ENCODE measurements around the gene TSC22D1.
"Not testable (repeated sequence)": the region's sequence is repeated elsewhere in the genome, so short reads cannot be mapped to it uniquely, and the experiment has no call there.

TSC22D1 gene

DNA sequence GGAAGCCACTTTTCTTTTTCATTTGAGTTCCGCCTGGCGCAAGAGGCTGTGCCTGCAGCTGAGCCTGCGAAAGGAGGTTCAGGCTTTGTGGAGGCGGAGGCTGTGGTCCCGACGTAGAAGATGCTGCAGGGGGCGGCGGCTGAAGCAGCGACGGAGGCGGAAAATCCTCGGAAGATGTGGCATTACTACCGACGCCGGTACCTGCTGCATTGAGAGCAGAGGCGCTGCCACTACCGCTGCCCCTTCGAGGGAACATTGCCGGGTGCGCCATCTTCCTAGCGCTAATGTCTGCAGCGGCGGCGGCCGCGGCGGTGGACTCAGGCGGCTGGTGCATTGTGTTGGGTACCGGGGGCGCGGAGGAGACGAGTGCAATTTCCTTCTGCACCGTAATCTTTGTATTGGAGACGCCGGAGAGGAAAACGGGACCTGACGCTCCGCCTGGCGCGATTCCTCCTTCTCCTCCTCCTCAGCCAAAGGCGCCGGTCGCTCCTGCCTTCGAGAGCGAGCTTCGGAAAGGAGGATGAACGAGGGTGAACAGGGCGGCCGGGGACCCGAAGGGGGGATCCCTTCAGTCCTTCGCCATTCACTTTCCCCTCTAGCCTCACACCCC, at the start of gene TSC22D1:
TSC22D1 (minus strand) TSS at position 590 of the 610 bp plus-strand sequence; CDS start at position 334, 256 bp downstream.
- peak in 3 of 4 experiments; percentile 21 to 57 (median 40) for DNase-seq

DNA sequence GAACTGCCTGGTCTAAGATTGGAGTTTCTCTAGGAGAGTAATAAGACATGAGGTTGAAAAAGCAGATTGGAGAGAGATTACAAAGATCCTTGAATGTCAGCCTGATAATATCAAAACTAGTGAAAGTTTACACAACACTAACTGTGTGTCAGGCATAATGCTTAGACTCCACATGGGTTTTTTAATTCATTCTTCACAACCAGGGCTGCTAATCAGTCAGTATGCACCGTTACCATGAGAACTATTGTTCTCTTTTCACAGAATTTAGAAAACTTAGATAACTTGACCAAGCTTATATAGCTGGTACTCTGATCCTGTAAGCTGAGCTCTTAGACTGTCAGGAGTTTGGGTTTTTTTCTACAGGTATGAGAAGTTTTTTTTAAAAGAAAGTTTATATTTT, 46.6 kb upstream of the TSC22D1 start:
- DNase-seq = no peak

DNA sequence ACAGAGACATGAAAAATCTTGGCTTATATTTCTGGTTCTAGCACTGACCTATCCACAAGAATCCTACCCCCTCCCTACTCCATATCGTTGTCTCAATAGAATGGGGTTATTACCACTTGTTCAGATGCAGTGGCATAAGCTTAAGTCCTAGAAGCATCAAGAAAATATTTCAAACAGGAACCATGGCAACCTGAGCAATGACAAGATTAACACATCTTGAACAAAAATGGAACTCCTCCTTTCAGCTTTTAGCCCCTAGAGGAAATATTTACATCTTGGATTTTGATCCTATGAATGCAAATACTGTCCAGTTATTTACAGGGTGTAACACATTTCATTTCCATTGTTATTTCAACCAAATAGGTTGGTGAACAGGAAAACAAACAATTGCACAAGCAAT, 46.1 kb upstream of the TSC22D1 start:
- no peak for DNase-seq

DNA sequence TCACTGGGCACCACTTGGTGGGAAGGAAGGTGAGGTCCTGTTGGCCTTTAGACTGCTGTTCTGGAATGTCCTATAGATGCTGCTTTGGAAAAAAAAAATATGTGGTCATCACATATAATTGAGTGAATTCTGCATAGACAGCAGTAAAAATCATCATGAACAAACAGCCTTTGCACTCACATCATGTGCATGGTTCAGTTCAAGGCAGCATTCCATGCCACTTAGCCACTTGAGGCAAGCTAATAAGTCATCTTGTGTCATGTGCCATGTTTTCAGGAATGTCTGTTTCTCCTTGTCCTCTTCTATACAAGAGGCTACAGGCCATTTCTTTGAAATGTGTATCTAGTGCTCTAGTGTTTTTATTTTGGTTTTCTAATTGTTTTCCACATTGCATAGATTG, 43.9 kb upstream of the TSC22D1 start:
- DNase-seq = no peak

DNA sequence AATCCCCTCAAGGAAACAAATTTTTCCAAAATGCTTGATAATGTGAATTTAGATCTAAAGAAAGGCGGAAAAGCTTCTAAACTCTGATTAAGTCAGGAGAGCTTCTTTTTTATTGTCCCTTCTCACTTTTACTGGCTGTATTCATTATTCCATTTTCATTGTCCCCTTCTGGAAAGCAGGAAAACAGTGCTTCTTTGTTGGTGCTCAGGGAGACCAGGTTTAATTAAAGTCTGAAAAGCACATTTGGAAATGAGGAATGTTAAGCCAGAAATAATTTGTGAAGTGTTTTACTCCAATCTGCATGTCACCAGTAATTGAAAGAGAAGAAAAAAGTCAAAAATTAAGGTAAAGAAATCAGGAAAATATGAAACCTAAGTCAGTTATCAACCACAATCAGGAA, 43.5 kb upstream of the TSC22D1 start:
- no peak for DNase-seq

DNA sequence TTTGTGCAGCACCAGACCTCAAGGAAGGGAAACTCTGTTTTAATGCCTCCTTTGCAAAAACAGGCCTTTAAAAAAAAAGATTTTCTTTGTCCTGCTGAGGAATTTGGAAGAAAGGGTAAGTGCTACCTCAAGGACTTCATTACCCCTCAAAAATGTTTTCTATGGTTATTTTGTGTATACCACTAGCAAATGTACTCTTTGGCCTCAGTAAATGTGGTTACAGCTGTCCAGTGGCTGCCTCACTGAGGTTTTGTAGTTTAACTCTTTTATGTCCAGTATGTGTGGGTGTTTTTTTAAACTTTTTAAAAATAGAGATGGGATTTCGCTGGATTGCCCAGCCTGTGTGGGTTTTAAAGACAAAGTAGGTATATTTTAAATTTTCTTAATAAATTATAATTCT, 42.2 kb upstream of the TSC22D1 start:
- no peak for DNase-seq

DNA sequence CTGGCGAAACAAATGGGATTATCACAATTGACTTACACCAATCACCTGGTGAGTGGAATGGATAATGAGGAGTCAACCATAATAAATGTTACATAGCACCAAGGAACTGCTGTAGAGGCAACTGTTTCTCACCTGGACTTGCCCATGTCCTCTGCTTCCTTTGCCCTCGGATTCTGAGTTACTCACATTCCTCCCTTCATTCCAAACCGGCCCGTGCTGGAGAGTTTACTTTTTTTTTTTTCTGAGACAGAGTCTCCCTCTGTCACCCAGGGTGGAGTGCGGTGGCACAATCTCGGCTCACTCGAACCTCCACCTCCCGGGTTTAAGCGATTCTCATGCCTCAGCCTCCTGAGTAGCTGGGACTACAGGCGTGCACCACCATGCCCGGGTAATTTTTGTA, 41.5 kb upstream of the TSC22D1 start:
- no peak for DNase-seq

DNA sequence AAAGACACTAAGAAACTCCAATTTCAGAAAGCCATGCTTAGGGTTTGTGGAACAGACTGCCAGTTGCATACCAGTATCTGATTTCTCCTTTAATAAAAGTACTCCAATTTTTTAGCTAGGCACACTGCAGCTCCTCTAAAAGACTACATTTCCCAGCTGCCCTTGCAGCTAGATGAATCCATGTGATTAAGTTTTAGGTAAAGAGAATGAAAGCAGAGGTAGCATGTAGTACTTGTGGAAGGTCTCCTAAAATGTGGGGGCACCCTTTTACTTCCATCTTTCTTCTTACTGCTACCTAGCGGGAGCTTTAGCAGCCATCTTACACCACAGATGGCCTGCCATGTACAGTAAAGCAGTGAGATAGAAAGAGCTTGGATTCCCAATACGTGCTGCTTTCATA, 33.0 kb upstream of the TSC22D1 start:
- DNase-seq = no peak

DNA sequence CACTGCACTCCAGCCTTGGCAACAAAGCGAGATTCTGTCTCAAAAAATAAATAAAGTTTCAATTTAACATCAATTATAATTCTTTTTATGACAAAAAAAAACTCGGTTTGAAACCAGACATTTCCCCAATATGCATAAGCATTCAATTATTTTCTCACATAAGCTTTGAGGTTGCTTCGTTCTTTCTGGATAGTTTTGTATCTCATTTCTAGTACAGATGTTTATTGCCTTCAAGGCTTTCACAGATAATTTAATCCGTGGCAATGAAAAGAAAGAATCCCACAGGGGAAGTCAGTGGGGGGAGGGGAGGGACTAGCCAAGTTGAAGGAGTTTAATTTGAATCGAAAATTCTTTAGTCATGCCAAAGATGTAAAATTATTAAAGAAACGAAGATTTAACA, 29.6 kb upstream of the TSC22D1 start:
- DNase-seq = no peak

DNA sequence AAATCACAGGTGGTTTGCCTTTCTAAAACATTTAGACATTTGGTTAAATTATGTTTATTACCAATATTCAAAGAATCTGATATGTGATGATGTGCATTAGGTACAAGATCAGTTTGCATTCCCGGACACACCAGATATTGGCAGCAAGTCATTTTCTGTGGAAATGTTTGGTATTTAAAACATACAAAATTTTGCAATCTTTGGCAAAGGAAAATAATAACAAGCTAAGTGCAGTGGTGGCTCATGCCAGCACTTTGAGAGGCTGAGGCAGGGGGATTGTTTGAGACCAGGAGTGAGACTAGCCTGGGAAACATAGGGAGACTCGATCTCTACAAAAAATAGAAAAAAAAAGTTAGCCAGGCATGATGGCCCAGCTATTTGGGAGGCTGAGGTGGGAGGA, 29.1 kb upstream of the TSC22D1 start:
- no peak for DNase-seq

DNA sequence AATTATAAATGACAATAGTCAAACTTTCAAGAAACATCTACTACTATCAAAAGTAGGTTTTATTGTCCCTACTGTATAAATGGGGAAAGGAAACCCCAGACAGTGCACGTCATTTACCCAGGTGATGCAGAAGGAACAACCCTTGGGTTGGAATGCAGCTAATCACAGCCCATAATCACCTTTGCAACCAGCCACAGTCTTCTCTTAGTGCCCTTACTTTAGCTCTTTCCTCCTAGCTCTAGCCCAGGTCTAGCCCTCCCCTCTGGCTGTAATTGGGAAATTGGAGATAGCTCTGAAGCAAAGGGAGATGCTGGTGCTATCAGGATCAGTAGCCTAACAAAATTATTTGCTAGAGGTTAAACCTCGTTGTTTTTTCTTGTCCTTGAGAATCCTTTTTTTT, 25.5 kb upstream of the TSC22D1 start:
- no peak for DNase-seq

DNA sequence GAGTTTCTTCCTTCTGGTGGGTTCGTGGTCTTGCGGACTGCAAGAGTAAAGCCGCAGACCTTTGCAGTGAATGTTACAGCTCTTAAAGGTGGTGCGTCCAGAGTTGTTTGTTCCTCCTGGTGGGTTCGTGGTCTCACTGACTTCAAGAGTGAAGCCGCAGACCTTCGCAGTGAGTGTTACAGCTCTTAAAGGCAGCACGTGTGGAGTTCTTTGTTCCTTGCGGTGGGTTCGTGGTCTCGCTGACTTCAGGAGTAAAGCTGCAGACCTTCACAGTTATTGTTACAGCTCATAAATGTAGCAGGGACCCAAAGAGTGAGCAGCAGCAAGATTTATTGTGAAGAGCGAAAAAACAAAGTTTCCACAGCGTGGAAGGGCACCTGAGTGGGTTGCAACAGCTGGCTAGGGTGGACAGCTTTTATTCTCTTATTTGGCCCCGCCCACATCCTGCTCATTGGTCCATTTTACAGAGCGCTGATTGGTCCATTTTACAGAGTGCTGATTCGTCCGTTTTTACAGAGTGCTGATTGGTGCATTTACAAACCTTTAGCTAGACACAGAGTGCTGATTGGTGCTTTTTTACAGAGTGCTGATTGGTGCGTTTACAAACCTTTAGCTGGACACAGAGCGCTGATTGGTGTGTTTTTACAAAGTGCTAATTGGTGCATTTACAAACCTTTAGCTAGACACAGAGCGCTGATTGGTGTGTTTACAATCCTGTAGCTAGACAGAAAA, 17.9 kb upstream of the TSC22D1 start:
- DNase-seq = not testable (repeated sequence)

DNA sequence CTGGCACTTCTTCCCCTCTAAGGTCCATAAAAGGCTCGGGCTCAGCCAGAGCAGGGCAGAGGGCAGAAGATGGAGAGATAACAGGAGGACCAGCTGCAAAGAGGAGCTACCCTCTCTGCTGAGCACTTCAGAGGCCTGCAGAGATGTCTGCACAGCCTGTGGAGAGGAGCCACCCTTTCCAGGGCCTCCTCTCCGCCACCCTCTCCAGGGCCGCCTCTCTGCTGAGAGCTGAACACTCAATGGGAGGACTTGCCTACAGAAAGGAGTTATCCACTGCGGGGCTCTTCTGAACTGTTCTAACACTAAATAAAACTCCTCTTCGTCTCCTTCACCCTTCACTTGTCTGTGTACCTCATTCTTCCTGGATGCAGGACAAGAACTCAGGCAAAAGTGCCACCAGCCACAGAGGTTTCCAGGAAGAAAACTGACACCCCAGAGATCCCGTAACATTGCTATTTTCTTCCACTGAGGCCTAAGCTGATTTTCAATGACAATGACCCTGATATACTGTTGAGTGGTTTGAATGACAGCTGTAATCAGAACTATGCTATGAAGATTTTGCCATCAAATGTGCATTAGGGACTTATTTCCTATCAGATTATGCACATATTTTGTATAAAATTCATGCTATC, 16.2 kb upstream of the TSC22D1 start:
- no peak for DNase-seq

DNA sequence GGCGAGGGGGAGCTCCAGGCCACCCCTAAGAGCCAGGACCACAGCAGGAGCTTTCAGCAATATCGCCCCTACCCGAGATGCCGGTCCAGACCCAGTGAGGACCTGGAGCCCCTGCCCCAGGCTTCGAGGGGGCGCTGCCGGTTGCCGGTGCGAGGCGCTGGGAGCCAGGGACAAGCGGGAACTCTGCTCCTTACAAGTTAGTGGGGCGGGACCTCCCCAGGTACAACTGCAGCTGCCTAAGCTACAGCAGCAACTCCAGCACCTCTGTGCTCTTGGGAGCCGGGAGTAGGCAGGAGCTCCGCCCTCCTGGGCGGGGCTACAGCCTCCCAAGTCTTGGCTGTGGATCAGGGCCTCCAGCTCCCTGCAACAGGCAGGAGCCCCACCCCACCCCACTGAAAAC, 15.2 kb upstream of the TSC22D1 start:
- DNase-seq = no peak

DNA sequence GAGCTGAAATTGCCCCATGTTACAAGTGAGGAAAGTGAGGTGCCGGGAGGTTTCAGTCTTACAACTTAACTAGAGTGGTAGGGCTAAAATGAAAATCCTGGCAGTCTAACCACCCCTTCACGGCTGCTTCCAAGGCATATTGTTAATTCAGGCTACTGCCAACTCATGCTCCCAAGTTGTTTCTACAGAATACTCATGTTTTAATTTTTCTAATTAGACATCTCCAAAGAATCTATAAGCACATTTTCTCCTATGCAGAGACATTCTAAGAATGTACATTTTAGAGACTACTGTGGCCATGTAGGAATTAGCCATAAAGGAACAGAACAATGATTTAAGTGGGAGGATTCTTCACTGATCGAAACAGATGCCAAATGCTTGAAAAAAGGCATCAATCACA, 7.0 kb upstream of the TSC22D1 start:
- no peak for DNase-seq

DNA sequence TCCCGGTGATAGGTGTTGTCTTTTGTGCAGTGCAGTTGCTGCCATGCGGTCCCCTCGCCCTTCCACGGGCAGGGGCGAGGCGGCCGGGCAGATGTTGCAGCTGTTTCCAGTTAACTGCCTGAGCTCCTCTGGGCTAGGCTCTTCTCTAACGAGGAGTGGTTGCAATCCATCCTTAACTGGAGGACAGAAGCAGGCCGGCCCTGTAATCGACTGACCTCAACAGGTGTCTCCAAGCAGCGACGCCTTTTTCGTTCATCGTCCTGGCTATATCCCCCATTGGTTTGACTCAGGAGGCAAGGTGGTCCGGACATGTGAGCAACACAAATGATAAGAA, 1.9 kb upstream of the TSC22D1 start:
- DNase-seq = no peak

DNA sequence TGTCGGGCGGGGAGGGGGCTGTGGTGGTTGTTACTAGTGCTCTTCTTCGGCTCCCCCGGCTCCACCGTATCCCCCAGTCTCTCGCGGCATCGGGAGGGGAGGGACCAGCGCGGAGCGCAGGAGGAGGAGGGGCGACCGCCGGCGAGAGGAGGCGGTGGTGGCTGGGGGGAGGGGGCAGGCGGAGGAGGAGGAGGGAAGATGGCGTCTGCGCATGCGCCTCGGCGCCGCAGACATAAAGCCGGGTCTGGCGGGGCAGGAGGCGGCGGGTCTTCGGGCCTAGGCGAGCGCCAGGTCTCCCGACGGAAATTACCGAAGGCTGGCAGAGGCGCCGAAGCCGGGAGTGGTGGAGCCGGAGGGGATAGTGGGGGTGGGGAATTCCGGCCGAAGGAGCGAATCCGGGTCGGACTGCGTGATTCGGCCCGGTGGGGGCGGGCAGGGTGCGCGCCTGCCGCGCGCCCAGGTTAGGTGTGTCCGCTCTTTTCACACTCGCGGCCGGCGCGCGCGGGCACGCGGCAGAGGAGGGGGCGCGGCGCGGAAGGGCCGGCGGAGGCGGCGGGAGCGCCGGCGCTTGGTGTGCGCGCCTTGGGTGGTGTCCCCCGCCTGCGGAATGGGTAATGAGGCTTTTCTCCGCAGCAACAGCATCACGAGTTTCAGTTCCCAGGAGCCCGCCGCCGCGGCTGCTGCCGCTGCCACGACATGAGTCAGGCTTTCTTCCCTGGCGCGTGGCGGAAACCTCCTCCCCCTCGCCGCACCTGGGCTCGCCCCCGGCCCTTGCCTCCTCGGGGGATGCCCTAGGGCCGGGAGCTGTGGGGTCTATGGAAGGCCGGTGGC, 1.3 kb upstream of the TSC22D1 start:
- peak; percentile 88 to 94 (median 90) for DNase-seq

DNA sequence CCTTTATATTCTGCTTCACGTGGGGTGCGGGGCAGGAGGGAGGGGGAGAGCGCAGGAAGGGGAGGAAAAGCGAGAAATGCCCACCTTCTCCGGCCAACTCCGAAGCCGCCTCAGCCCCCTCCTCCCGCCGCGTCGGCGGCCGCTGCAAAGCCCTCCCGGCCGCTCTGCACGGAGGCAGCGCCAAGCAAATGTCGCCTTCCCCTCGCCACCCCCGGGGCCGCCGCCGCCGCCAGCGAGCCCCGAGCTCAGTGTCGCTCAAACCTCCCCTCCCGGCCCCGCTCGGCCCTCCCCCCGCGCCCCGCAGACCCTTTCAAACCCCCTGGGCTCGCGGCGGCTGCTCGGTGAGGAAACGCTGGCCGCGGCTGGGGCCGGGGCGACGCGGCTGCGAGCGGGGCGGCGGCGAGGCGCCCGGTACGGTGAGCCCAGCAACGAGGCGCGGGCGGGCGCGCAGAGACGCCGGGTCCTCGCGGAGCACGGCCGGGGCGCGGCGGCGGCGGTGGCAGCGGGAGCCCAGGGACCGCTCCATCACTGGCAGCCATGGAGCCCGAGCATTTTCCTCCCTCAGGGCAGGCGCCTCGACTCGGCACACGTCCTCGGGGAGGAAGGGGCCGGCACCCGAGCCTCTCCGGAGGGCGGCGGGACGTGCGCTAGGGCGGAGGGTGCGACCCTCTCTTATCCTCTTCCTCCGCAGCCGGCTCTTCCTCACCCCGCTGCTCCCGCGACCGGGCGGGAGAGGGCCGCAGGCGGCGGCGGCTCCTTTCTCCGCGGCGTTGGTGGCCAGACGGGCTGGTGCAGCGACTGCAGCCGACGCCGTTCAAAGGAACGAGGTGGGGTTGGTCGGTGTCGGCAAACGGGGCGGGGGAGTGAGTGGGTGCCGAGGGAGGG, 463 bp upstream of the TSC22D1 start:
- DNase-seq = peak in 3 of 4 experiments; percentile 37 to 58 (median 40)

DNA sequence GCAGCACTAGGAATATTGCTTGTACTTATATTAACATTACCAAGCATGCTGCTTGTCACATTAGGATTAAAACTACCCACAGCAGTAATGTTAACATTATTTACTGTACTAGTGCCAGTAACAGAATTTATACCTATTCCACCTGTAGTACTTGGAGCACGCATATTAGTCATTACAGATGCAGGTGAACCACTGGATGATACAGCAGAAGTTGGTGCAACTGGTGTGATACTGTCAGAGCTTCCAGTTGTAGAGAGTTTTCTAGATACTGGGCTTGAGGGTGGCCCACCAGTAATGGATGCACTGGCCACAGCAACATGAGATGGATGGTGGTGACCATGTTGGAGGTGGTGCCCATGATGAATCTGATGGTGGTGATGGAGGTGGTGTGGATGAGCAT, 1.1 kb downstream of the TSC22D1 start:
- DNase-seq = no peak

DNA sequence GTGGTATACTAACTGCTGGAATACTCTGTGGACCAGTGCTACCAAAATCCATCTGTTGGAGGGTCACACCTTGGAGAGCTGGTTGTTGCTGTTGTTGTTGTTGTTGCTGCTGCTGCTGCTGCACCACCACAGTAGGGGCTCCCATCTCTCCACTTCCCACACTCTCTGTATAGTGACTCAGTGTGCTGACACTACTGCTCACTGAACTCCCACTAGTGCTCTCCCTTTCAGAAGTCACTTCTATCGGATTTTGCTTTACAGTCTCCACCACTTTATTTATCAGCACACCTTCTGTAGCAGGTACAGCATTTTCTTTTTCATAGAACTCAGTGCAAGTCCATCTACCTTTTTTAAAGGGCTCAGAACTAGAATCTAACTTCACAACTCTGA, 1.7 kb downstream of the TSC22D1 start:
- no peak for DNase-seq

DNA sequence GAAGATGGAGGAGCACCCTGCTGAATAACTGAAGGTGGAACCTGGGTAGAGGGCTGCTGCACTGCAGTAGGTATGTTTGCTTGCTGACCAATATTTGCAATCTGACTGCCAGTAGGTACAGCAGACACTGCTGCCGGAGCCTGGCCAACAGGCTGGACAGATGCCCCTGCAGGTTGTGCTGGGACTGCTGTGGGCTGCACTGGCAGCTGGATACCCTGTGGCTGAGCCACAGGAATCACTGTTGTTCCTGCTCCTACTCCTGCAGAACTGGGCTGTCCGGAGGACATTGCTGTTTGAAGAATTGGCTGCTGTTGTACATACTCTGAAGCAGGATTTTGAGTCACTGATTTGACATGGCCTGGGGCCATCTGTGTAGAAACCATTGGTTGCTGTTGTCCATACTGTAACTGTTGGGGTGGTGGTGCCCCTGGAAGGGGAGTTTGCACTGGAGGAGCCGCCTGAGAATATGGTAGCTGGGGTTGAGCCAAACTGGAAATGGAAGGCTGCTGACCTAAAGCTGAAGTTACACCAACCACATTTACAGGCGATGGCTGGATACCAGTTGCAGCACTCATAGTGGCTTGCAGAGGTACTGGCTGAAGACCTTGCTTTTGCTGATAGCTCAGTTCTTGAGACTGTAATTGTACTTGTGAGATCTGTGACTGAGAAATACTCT, 2.2 kb downstream of the TSC22D1 start:
- DNase-seq = no peak

DNA sequence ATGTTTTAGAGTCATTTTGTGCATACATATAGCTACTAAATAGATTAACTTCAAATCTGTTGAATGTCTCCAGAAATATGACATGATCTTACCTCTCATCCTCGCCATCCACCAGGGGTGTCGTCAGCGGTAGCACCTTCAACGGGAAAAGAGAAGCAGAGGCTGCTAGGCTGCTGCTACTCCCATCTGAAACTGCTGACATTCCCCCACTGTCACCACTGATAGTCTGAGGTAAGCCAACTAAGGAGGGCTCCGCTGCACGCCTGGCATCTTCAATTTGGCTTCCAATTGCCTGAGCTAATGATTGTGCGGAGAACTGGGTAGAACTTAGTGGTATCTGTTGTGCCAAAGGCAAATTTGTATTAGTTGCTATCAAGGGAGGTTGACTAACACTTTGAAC, 3.1 kb downstream of the TSC22D1 start:
- no peak for DNase-seq

All from activated naive CD4-positive, alpha-beta T cell (primary cell).